Measurements from ENCODE around the gene BAZ2B. TPM values are rescaled to one million over a fixed set of nuclear protein-coding genes. Genes with fewer than 3 reads are reported as not detected.

Gene BAZ2B
- total RNA-seq, 6 experiments from 2014 or later, result 18.0 to 32.8 (median 24.2) TPM

DNA sequence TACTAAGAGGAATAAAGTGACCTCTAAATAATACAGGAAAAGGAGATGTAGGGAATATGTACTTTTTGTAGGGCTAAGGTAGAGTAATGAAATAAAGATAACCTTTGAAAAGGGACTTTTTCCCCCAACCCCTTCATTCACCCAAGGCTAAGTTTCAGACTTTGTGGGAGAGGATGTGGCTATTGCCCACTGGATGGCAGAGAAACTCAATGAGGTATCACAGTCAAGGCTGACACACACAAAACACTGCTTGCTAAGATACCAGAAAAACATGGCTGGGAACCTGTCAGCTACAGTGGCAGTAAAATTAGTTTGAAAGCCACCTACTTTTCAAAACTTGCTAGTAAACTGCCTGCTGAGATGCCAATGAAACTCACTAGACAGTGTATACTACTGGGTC lies 171.0 kb downstream of the BAZ2B start:
- Histone ChIP-seq H3K9me3 (no peaks in the 10 kb centered on the region), H3K27ac (no peak overlapping the region), H3K4me3 (no peak overlapping the region), H3K4me1 (no peaks in the 10 kb centered on the region), H3K36me3 (peaks cover 0 to 24% (median 11%) of the 10 kb centered on the region in 4 donors), H3K27me3 (no peaks in the 10 kb centered on the region)
- intact Hi-C loops (cut with DNase I), result no loop called here
- ATAC-seq (no peak), DNase-seq (no peak)
- no peak for TF ChIP-seq POLR2A (IDR thresholded peaks at IDR 0.05)
- TF ChIP-seq, protein P1, sequence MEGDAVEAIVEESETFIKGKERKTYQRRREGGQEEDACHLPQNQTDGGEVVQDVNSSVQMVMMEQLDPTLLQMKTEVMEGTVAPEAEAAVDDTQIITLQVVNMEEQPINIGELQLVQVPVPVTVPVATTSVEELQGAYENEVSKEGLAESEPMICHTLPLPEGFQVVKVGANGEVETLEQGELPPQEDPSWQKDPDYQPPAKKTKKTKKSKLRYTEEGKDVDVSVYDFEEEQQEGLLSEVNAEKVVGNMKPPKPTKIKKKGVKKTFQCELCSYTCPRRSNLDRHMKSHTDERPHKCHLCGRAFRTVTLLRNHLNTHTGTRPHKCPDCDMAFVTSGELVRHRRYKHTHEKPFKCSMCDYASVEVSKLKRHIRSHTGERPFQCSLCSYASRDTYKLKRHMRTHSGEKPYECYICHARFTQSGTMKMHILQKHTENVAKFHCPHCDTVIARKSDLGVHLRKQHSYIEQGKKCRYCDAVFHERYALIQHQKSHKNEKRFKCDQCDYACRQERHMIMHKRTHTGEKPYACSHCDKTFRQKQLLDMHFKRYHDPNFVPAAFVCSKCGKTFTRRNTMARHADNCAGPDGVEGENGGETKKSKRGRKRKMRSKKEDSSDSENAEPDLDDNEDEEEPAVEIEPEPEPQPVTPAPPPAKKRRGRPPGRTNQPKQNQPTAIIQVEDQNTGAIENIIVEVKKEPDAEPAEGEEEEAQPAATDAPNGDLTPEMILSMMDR (IDR thresholded peaks at IDR 0.05), result no peak

- Histone ChIP-seq H3K9me3 (no peaks in the 10 kb centered on the region), H3K27ac (no peak overlapping the region), H3K4me3 (no peak overlapping the region), H3K36me3 (peaks cover 0 to 24% (median 11%) of the 10 kb centered on the region in 4 donors), H3K27me3 (no peaks in the 10 kb centered on the region), H3K4me1 (no peaks in the 10 kb centered on the region)
- DNase-seq, result no peak
- intact Hi-C loops (cut with DNase I), result no loop called here
- no peak for TF ChIP-seq POLR2A (IDR thresholded peaks at IDR 0.05)
- TF ChIP-seq, protein P1 (IDR thresholded peaks at IDR 0.05), result no peak
- ATAC-seq, result no peak
Measured at GRCh38 chr2:159444754-159445153, 171.6 kb downstream of the BAZ2B start.

DNA sequence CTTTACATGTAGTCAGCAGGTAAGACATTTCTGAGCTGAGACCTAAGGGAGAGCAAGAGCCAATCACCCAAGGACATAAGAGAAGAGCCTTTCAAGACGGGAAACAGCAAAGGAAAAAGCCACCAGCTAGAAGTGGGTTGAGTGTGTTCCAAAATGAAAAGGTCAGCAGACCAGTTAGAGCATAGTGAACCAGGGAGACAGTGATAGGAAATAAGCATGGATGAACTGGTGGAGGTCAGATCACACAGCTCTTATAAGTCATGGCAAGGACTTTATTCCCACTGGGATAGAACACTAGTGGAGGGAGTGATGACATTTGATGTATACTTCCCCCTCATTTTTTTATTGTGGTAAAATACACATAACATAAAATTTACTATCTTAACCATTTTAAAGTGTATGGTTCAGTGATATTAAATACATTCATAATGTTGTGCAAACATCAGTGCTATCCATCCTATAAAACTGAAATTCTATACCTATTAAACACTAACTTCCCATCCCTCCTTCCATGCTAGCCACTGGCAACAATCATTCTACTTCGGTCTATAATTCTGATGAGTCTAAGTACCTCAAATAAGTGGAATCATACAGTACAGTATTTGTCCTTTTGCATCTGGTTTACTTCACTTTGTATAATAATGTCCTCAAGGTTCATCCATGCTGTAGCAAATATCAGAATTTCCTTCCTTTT lies 174.0 kb downstream of the BAZ2B start:
- no peak overlapping the region for H3K4me3 ChIP-seq
- no peaks in the 10 kb centered on the region for H3K4me1 ChIP-seq
- H3K9me3 ChIP-seq, result no peaks in the 10 kb centered on the region
- WGBS (ENCODE audit: insufficient coverage, low coverage, low lambda C conversion rate, missing lambda C conversion rate), result 95% methylated on average over 2 of the region's 2 CpGs
- DNase-seq (no peak), ATAC-seq (no peak)
- H3K27ac ChIP-seq, result no peak overlapping the region
- intact Hi-C loops (cut with DNase I), result no loop called here
- peaks cover 0 to 24% (median 11%) of the 10 kb centered on the region in 4 donors for H3K36me3 ChIP-seq
- TF ChIP-seq, protein P1 (IDR thresholded peaks at IDR 0.05), result no peak
- TF ChIP-seq POLR2A (IDR thresholded peaks at IDR 0.05), result no peak
- no peaks in the 10 kb centered on the region for H3K27me3 ChIP-seq

- ATAC-seq (no peak), DNase-seq (no peak)
- no peak overlapping the region for H3K27ac ChIP-seq
- no peak overlapping the region for H3K4me3 ChIP-seq
- H3K4me1 ChIP-seq, result no peaks in the 10 kb centered on the region
- intact Hi-C loops (cut with DNase I), result no loop called here
- TF ChIP-seq POLR2A (IDR thresholded peaks at IDR 0.05), result no peak
- TF ChIP-seq, protein P1 (IDR thresholded peaks at IDR 0.05), result no peak
- no peaks in the 10 kb centered on the region for H3K9me3 ChIP-seq
- 44% methylated on average over 1 of the region's 1 CpG for WGBS (ENCODE audit: insufficient coverage, low coverage, low lambda C conversion rate, missing lambda C conversion rate)
- peaks cover 0 to 17% (median 8%) of the 10 kb centered on the region in 4 donors for H3K36me3 ChIP-seq
- no peaks in the 10 kb centered on the region for H3K27me3 ChIP-seq
Measured at GRCh38 chr2:159441182-159441581, 175.2 kb downstream of the BAZ2B start.

GRCh38 chr2:159439421-159439820 lies 176.9 kb downstream of the BAZ2B start:
- peaks cover 0 to 3% (median under 1%) of the 10 kb centered on the region in 4 donors for H3K36me3 ChIP-seq

More at GRCh38 chr2:159439421-159439820, 176.9 kb downstream of the BAZ2B start:
- Histone ChIP-seq H3K27me3 (no peaks in the 10 kb centered on the region), H3K4me3 (no peak overlapping the region), H3K27ac (no peak overlapping the region), H3K4me1 (no peaks in the 10 kb centered on the region), H3K9me3 (no peaks in the 10 kb centered on the region)
- TF ChIP-seq, protein P1 (IDR thresholded peaks at IDR 0.05), result no peak
- no peak for TF ChIP-seq POLR2A (IDR thresholded peaks at IDR 0.05)
- intact Hi-C loops (cut with DNase I), result no loop called here
- ATAC-seq (no peak), DNase-seq (no peak)

Data from right lobe of liver (tissue), 6 donors.